Measurements from ENCODE around the gene CAMTA1. TPM values are rescaled to one million over a fixed set of nuclear protein-coding genes. Genes with fewer than 3 reads are reported as not detected.
A peak's percentile ranks its signal among the peaks of the same experiment; 100 is the strongest.

CAMTA1 gene
- polyA plus RNA-seq, 1 donor (not counting 4 experiments of a cell fraction or from before 2014, with no cell fraction given) = 51.4 TPM

DNA sequence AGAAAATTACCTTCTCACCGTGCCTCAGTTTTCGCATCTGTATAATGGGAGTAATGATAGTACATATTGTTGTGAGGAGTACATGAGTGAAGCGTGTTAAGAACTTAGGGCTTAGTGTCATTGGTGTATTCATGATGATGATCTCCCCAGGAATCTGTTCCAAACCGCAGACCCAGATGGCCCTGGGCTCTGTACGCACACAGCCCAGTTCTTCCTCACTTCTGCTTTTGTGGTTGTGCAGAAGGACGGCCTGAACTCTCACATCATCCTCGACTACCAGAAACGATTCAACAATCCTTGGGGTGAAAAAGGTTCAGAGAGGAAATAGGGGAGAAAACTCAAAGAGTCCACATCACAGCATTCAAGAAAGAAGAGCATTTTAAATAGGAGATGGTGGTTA is 323.0 kb downstream of the CAMTA1 start:
- H2AFZ ChIP-seq (ENCODE audit: control insufficient read depth, low read length) = no peak overlapping the region
- H3K9me3 ChIP-seq (ENCODE audit: control insufficient read depth, low read depth, low read length) = no peaks in the 10 kb centered on the region
- no peaks in the 10 kb centered on the region for H3K36me3 ChIP-seq (ENCODE audit: control insufficient read depth in 2 of 2, extremely low read depth in 1 of 2, insufficient read depth in 2 of 2, low read length in 2 of 2)
- no peaks in the 10 kb centered on the region for H3K9me1 ChIP-seq (ENCODE audit: control insufficient read depth, extremely low read depth, insufficient read depth, low read length)
- no peaks in the 10 kb centered on the region for H3K79me2 ChIP-seq (ENCODE audit: control insufficient read depth, insufficient read depth, low read length)
- no peak overlapping the region for H3K9ac ChIP-seq (ENCODE audit: control insufficient read depth, extremely low read depth, insufficient read depth, low read length)
- TF ChIP-seq, protein P1, sequence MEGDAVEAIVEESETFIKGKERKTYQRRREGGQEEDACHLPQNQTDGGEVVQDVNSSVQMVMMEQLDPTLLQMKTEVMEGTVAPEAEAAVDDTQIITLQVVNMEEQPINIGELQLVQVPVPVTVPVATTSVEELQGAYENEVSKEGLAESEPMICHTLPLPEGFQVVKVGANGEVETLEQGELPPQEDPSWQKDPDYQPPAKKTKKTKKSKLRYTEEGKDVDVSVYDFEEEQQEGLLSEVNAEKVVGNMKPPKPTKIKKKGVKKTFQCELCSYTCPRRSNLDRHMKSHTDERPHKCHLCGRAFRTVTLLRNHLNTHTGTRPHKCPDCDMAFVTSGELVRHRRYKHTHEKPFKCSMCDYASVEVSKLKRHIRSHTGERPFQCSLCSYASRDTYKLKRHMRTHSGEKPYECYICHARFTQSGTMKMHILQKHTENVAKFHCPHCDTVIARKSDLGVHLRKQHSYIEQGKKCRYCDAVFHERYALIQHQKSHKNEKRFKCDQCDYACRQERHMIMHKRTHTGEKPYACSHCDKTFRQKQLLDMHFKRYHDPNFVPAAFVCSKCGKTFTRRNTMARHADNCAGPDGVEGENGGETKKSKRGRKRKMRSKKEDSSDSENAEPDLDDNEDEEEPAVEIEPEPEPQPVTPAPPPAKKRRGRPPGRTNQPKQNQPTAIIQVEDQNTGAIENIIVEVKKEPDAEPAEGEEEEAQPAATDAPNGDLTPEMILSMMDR (optimal IDR thresholded peaks at IDR 0.05 in 1 of 3, IDR thresholded peaks at IDR 0.05 in 1 of 3, conservative IDR thresholded peaks at IDR 0.05 in 1 of 3; ENCODE audit: extremely low read depth in 1 of 3, insufficient read depth in 2 of 3, low read length in 3 of 3) = no peak
- no peak for TF ChIP-seq EZH2 (IDR thresholded peaks at IDR 0.05; ENCODE audit: low read length)
- no peak overlapping the region for H3K4me3 ChIP-seq (ENCODE audit: control insufficient read depth in 2 of 3, extremely low read depth in 1 of 3, insufficient read depth in 2 of 3, low read depth in 1 of 3, low read length in 3 of 3)
- no peaks in the 10 kb centered on the region for H3K27me3 ChIP-seq (ENCODE audit: control insufficient read depth, extremely low read depth, insufficient read depth, low read length)
- DNase-seq (ENCODE audit: low read depth, low spot score) = no peak
- peaks cover 25% of the 10 kb centered on the region for H3K4me1 ChIP-seq (ENCODE audit: control insufficient read depth, extremely low read depth, insufficient read depth, low read length)
- FAIRE-seq = no peak
- no peak overlapping the region for H3K27ac ChIP-seq (ENCODE audit: control insufficient read depth, insufficient read depth, low read length)
- dilution Hi-C loops (cut with MboI; ENCODE audit: extremely low pct_ligation_motif_present, low sequenced_read_pairs) = no loop called here
- no peak overlapping the region for H3K4me2 ChIP-seq (ENCODE audit: control insufficient read depth, extremely low read depth, insufficient read depth, low read depth, low read length)
- H4K20me1 ChIP-seq (ENCODE audit: control insufficient read depth, extremely low read depth, insufficient read depth, low read length) = no peaks in the 10 kb centered on the region

DNA sequence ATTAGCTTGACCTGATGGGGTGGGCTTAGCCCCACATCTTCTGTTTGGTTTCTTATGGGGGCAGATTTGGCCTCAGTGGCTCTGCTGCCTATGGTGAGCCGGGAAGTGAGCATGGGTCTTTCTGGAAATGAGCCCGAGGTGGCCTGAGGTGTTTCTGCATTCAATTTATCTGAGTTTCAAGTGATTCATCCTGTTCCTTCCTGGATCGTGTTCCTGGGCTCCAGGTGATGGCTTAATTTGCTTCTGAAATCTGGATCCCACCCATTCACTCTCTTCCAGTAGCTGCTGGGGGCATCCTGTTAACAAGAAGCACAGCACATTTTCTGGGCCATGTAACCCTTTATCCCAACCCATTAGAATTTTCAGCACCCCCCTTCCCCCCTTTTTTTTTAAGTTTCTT is 324.6 kb downstream of the CAMTA1 start:
- Histone ChIP-seq H3K9ac (ENCODE audit: control insufficient read depth, extremely low read depth, insufficient read depth, low read length) (peak overlapping the region; percentile 11), H3K27me3 (ENCODE audit: control insufficient read depth, extremely low read depth, insufficient read depth, low read length) (no peaks in the 10 kb centered on the region), H3K27ac (ENCODE audit: control insufficient read depth, insufficient read depth, low read length) (peak overlapping the region; percentile 72), H3K4me2 (ENCODE audit: control insufficient read depth, extremely low read depth, insufficient read depth, low read depth, low read length) (peak overlapping the region; percentile 59), H3K4me1 (ENCODE audit: control insufficient read depth, extremely low read depth, insufficient read depth, low read length) (peaks cover 25% of the 10 kb centered on the region), H3K79me2 (ENCODE audit: control insufficient read depth, insufficient read depth, low read length) (no peaks in the 10 kb centered on the region), H2AFZ (ENCODE audit: control insufficient read depth, low read length) (no peak overlapping the region), H3K4me3 (ENCODE audit: control insufficient read depth in 2 of 3, extremely low read depth in 1 of 3, insufficient read depth in 2 of 3, low read depth in 1 of 3, low read length in 3 of 3) (no peak overlapping the region), H3K9me1 (ENCODE audit: control insufficient read depth, extremely low read depth, insufficient read depth, low read length) (no peaks in the 10 kb centered on the region), H3K9me3 (ENCODE audit: control insufficient read depth, low read depth, low read length) (no peaks in the 10 kb centered on the region), H4K20me1 (ENCODE audit: control insufficient read depth, extremely low read depth, insufficient read depth, low read length) (no peaks in the 10 kb centered on the region), H3K36me3 (ENCODE audit: control insufficient read depth in 2 of 2, extremely low read depth in 1 of 2, insufficient read depth in 2 of 2, low read length in 2 of 2) (no peaks in the 10 kb centered on the region)
- DNase-seq (ENCODE audit: low read depth, low spot score) (no peak), FAIRE-seq (peak; percentile 99)
- dilution Hi-C loops (cut with MboI; ENCODE audit: extremely low pct_ligation_motif_present, low sequenced_read_pairs) = no loop called here
- no peak for TF ChIP-seq EZH2 (IDR thresholded peaks at IDR 0.05; ENCODE audit: low read length)
- TF ChIP-seq, protein P1 (optimal IDR thresholded peaks at IDR 0.05 in 1 of 3, IDR thresholded peaks at IDR 0.05 in 1 of 3, conservative IDR thresholded peaks at IDR 0.05 in 1 of 3; ENCODE audit: extremely low read depth in 1 of 3, insufficient read depth in 2 of 3, low read length in 3 of 3) = no peak

Data from keratinocyte (primary cell).